HG03521 (cell line): ENCODE results near the gene GMEB2.
"Not testable (repeated sequence)": the region's sequence is repeated elsewhere in the genome, so short reads cannot be mapped to it uniquely, and the experiment has no call there.

Experiments used
- ATAC-seq: cut with Tn5 transposase; IDR thresholded peaks from one replicate; pipeline ENCODE4 v1.9.1; 2021; ENCODE audit warnings: mild to moderate bottlenecking, moderate library complexity; ENCODE audit not compliant: unreplicated experiment

Gene GMEB2

GRCh38 chr20:63617092-63617875 lies 9.6 kb downstream of the GMEB2 start:
- ATAC-seq: no peak

- ATAC-seq: not testable (repeated sequence)
Measured at GRCh38 chr20:63613863-63614594, 12.9 kb downstream of the GMEB2 start.

- ATAC-seq: no peak
Measured at GRCh38 chr20:63612276-63612931, 14.5 kb downstream of the GMEB2 start.

- no peak for ATAC-seq
Measured at GRCh38 chr20:63611646-63612045, 15.3 kb downstream of the GMEB2 start.

GRCh38 chr20:63610581-63611435 lies 16.1 kb downstream of the GMEB2 start:
- ATAC-seq: no peak

GRCh38 chr20:63606686-63607085 lies 20.2 kb downstream of the GMEB2 start:
- ATAC-seq: no peak

GRCh38 chr20:63602321-63602720 lies 24.6 kb downstream of the GMEB2 start:
- no peak for ATAC-seq

GRCh38 chr20:63601679-63602078 lies 25.2 kb downstream of the GMEB2 start:
- ATAC-seq: not testable (repeated sequence)

GRCh38 chr20:63599396-63600050 lies 27.4 kb downstream of the GMEB2 start:
- ATAC-seq: no peak

GRCh38 chr20:63598479-63599395 lies 28.2 kb downstream of the GMEB2 start:
- ATAC-seq: no peak

- ATAC-seq: no peak
Measured at GRCh38 chr20:63597651-63598478, 29.0 kb downstream of the GMEB2 start.

GRCh38 chr20:63596423-63596822 lies 30.5 kb downstream of the GMEB2 start:
- no peak for ATAC-seq

GRCh38 chr20:63595416-63596127 lies 31.3 kb downstream of the GMEB2 start:
- ATAC-seq: no peak

- no peak for ATAC-seq
Measured at GRCh38 chr20:63594043-63594561, 32.8 kb downstream of the GMEB2 start.

- ATAC-seq: no peak
Measured at GRCh38 chr20:63592661-63593060, 34.2 kb downstream of the GMEB2 start.

GRCh38 chr20:63591786-63592355 lies 35.0 kb downstream of the GMEB2 start:
- no peak for ATAC-seq

GRCh38 chr20:63591147-63591533 lies 35.8 kb downstream of the GMEB2 start:
- ATAC-seq: no peak
